ENCODE results near the gene SART1.

The SART1 gene

DNA sequence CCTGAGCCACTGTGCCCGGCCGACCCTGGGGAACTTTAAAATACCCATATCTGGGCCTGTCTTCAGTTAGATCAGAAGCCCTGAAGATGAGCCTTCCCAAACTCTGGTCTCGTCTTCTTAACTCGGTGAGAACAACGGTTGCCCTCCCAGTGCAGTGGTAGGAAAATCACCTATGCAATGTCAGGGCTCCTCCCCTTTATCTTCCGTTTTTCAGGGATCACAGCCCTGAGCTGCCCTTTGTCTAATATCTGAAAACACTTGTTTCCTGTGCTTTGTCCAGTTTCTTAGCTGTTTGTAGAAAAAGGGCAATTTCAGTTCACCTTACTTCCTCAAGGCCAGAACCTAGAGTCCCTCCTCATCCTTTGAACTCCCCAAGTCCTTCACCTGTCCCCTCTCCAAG is 32.9 kb upstream of the SART1 start:
- POLR2A ChIA-PET: no interaction called here

DNA sequence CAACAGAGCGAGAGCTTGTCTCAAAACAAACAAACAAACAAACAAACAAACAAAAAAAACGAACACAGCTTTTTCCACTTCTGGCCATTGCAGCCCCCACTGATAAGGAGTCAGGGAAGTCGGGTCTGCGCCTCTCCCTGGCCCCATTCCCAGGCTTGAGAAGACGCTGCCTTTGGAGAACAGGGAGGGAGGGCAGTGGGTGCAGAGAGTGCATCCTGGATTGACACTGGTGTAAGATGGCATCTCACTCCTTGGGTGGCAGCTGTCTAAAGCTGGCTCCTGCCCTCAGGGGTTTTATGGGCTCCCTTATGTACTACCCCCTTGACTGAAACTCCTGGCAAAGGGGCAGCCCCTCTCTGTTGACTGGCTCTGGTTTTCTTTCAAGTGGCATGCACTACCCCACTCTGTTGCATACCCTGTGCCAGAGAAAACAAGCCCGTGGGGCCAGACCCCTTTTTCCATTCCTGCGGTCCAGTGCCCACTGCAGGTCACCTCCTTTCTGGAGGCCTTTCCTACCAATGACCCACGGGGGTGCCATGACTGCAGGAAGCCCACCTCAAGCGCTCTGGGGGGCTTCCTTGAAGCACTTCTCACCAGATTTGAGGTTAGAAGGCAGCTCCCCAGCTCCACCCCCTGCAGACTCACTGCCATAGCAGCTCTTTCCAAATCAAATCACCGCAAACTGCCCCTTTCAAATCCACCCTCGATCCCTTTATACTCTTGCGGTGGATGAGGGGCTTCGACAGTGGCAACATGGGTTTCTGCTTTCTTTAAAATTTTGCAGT is 29.6 kb upstream of the SART1 start:
- POLR2A ChIA-PET: no interaction called here
- CTCF ChIA-PET: interaction anchor here (0.7 to 2.5 kb wide), 5 partner anchors 9 to 46 kb away, joined by 3 to 17 read pairs (median 4); partner anchors contain the start of gene CCDC85B
- no peak overlapping the region for H3K4me3 ChIP-seq (ENCODE audit: low read depth, low read length)
- TF ChIP-seq, protein P1, sequence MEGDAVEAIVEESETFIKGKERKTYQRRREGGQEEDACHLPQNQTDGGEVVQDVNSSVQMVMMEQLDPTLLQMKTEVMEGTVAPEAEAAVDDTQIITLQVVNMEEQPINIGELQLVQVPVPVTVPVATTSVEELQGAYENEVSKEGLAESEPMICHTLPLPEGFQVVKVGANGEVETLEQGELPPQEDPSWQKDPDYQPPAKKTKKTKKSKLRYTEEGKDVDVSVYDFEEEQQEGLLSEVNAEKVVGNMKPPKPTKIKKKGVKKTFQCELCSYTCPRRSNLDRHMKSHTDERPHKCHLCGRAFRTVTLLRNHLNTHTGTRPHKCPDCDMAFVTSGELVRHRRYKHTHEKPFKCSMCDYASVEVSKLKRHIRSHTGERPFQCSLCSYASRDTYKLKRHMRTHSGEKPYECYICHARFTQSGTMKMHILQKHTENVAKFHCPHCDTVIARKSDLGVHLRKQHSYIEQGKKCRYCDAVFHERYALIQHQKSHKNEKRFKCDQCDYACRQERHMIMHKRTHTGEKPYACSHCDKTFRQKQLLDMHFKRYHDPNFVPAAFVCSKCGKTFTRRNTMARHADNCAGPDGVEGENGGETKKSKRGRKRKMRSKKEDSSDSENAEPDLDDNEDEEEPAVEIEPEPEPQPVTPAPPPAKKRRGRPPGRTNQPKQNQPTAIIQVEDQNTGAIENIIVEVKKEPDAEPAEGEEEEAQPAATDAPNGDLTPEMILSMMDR (IDR thresholded peaks at IDR 0.05; ENCODE audit: insufficient read depth, low read length, missing control alignments): no peak
- no peak for DNase-seq (ENCODE audit: low read depth, low spot score)

More for the DNA sequence above, 32.9 kb upstream of the SART1 start:
- CTCF ChIA-PET: no interaction called here
- no peak overlapping the region for H3K4me3 ChIP-seq (ENCODE audit: low read depth, low read length)
- TF ChIP-seq, protein P1 (IDR thresholded peaks at IDR 0.05; ENCODE audit: insufficient read depth, low read length, missing control alignments): no peak
- DNase-seq (ENCODE audit: low read depth, low spot score): no peak

DNA sequence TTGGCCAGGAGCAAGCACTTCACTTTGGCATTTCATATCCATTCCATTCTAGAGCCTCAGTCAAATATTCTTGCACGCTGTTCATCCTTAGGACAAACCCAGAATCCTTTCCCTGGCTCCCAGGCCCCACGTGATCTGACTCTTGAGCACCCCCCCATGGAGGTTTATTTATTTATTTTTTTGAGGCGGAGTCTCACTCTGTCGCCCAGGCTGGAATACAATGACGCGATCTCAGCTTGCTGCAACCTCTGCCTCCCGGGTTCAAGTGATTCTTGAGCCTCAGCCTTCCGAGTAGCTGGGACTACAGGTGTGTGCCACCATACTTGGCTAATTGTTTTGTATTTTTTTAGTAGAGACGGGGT is 29.0 kb upstream of the SART1 start:
- no peak for DNase-seq (ENCODE audit: low read depth, low spot score)
- ChIA-PET POLR2A (no interaction called here), CTCF (interaction anchor here (0.7 to 2.5 kb wide), 9 partner anchors 10 to 90 kb away, joined by 3 to 17 read pairs (median 3); partner anchors contain the start of gene CCDC85B)
- H3K4me3 ChIP-seq (ENCODE audit: low read depth, low read length): no peak overlapping the region
- TF ChIP-seq, protein P1 (IDR thresholded peaks at IDR 0.05; ENCODE audit: insufficient read depth, low read length, missing control alignments): no peak

DNA sequence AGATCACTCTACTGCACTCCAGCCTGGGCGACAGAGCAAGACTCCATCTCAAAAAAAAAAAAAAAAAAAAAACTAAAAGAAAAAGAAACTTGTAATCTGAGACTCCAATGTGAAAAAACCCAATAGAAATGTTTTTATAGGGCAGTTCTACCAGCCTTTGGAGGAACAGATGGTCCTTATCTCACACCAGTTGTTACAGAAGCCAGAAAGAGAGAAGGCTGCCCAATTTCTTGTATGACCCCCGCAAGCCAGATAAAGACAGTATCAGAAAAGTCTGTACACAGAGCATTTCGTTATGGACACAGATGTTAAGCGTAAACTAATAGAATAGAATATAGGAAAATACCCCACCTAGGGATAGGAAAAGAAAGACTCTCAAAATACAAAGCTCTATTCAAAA is 27.5 kb upstream of the SART1 start:
- no peak overlapping the region for H3K4me3 ChIP-seq (ENCODE audit: low read depth, low read length)
- ChIA-PET CTCF (interaction anchor here (0.7 to 2.3 kb wide), 2 partner anchors 12 to 45 kb away, joined by 3 to 7 read pairs; partner anchors contain the start of gene FIBP), POLR2A (interaction anchor here (0.7 kb wide), 1 partner anchor 23 kb away, joined by 4 read pairs; no protein-coding TSS in a partner anchor)
- TF ChIP-seq, protein P1 (IDR thresholded peaks at IDR 0.05; ENCODE audit: insufficient read depth, low read length, missing control alignments): no peak
- no peak for DNase-seq (ENCODE audit: low read depth, low spot score)

DNA sequence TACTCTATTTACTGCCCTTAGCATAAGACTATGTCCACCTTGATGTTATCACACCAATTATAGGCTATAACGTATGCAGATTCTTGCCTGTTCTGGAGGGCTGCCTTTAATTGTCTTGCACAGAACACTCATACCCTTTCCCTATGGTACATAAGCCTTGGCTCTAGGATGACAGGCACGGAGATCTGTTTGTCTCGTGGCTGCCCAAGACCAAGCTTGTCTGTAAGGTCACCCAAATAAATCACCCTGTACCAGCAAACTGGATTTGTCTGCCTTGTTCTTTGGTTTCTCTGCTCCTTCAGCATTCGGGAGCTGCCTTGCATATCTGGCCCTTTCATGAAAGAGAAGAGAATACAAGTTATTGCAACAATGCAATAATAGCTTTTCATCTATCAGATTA is 23.8 kb upstream of the SART1 start:
- POLR2A ChIA-PET: no interaction called here
- no peak for DNase-seq (ENCODE audit: low read depth, low spot score)
- no peak overlapping the region for H3K4me3 ChIP-seq (ENCODE audit: low read depth, low read length)
- TF ChIP-seq, protein P1 (IDR thresholded peaks at IDR 0.05; ENCODE audit: insufficient read depth, low read length, missing control alignments): no peak
- CTCF ChIA-PET: interaction anchor here (1.1 to 3.9 kb wide), 4 partner anchors 15 to 78 kb away, joined by 3 to 16 read pairs (median 4); no protein-coding TSS in a partner anchor

DNA sequence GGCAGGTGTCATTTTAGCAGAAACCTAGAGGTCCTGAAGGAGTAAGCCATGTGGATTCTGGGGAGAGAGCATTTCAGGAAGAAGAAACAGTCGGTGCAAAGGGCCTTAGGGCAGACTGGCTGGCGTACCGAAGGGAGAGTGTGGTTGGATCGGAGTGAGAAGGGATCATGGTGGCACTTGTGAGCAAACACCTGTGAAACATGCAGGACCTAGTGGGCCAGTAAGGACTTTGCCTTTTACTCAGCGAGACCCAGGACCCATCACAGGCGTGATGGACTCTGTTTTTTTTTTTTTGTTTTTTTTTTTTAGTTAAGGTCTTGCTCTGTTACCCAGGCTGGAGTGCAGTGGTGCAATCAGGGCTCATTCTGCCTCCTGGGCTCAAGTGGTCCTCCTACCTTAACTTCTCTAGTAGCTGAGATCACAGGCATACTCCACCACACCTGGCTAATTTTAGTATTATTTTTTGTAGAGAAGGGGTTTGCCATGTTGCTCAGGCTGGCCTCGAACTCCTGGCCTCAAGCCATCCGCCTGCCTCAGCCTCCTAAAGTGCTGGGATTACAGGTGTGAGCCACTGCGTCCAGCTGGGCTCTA is 19.7 kb upstream of the SART1 start:
- H3K4me3 ChIP-seq (ENCODE audit: low read depth, low read length): no peak overlapping the region
- CTCF ChIA-PET: interaction anchor here (1.1 to 3.2 kb wide), 4 partner anchors 53 to 127 kb away, joined by 3 to 17 read pairs (median 8); partner anchors contain the start of gene FIBP
- TF ChIP-seq, protein P1 (IDR thresholded peaks at IDR 0.05; ENCODE audit: insufficient read depth, low read length, missing control alignments): no peak
- POLR2A ChIA-PET: interaction anchor here (0.9 kb wide), 1 partner anchor 84 kb away, joined by 4 read pairs; the partner anchor contains the start of gene CFL1
- DNase-seq (ENCODE audit: low read depth, low spot score): no peak
